ENCODE measurements around the gene EOLA1.
"Not testable (repeated sequence)": the region's sequence is repeated elsewhere in the genome, so short reads cannot be mapped to it uniquely, and the experiment has no call there.

Gene EOLA1

GRCh38 chrX:149515954-149516602 is 24.7 kb upstream of the EOLA1 start:
- DNase-seq: no peak

DNA sequence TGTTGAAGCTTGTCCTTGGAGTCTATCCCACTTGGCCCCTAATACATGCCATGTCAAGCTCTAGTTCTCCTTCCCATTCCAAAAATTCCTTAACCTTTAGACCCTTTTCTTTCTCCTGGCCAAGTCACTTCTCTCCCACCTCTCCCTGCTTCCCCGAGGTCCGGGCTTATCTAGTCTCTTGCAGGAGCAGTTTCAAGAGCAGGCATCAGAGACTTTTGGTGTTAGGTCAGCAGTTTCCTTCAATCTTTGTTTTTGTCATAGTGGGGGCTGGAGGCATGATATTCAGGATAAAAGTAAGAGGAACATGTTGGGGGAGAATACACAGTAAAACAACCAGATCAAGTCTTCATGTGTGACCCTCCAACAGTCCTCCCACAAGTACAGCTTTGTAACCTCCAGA is 24.2 kb upstream of the EOLA1 start:
- no peak for DNase-seq

DNA sequence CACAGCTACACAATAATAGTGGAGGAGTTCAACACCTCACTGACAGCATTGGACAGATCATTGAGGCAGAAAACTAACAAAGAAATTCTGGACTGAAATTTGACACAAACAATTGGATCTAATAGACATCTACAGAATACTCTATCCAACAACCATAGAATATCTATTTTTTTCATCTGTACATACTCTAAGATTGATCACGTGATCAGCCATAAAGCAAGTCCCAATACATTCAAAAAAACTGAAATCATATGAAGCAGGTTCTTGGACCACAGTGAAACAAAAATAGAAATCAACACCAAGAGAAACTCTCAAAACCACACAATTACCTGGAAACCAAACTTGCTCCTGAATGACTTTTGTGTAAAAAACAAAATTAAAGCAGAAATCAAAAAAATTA is 23.5 kb upstream of the EOLA1 start:
- no peak for DNase-seq

DNA sequence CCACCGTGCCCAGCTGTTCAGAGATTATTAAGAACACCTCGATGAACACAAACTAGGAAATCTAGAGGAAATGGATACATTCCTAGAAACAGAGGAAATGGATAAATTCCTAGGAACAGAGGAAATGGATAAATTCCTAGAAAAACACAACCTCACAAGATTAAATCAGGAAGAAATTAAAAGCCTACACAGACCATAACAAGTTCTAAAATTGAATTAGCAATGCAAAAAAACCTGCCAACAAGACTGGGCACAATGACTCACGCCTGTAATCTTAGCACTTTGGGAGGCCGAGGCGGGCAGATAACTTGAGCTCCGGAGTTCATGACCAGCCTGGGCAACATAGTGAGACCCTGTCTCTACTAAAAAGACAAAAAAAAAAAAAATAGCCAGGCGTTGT is 22.6 kb upstream of the EOLA1 start:
- DNase-seq: no peak

- not testable (repeated sequence) for DNase-seq
Observed at GRCh38 chrX:149520636-149521277, 20.1 kb upstream of the EOLA1 start.

GRCh38 chrX:149521438-149521837 is 19.4 kb upstream of the EOLA1 start:
- no peak for DNase-seq

- no peak for DNase-seq
Observed at GRCh38 chrX:149522916-149523315, 17.9 kb upstream of the EOLA1 start.

DNA sequence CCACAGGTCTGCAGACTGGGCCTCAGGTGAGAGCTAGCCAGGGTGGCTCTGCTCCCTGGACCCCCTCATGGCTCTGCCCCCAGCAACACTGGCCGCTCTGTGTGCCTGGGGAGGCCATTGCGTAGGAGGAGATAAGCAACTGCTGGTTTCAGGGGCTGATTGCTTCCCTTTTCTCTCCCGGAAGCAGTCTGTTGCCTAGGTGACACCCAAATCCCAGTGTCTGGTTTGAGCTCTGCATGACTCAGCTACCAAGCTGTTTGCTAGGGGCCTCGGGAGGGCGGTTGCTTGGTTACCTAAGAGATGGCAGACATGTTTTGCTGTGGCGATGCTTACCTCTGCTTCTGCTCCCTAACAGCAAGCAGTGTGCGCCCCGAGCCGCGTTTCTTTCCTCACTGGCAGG is 15.4 kb upstream of the EOLA1 start:
- DNase-seq: not testable (repeated sequence)

DNA sequence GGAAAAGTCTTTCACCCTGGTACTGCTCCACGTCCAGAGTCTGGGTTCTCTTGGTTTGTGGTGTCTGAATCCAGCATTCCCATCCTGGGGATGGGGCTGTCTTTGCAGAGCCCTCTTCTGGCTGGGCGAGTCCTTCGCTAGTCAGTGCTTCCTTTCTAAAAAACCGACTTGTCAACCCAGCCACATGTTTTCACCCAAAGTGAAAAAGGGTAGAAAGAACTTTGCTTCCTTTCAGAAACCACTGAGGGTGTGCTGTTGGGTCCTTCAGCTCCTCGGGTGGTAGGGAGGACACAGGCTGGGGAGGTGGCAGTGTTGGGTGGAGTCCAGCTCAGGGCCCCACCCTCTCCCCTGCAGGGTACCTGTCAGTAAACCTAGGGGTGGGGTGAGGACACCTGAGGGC is 14.9 kb upstream of the EOLA1 start:
- not testable (repeated sequence) for DNase-seq

DNA sequence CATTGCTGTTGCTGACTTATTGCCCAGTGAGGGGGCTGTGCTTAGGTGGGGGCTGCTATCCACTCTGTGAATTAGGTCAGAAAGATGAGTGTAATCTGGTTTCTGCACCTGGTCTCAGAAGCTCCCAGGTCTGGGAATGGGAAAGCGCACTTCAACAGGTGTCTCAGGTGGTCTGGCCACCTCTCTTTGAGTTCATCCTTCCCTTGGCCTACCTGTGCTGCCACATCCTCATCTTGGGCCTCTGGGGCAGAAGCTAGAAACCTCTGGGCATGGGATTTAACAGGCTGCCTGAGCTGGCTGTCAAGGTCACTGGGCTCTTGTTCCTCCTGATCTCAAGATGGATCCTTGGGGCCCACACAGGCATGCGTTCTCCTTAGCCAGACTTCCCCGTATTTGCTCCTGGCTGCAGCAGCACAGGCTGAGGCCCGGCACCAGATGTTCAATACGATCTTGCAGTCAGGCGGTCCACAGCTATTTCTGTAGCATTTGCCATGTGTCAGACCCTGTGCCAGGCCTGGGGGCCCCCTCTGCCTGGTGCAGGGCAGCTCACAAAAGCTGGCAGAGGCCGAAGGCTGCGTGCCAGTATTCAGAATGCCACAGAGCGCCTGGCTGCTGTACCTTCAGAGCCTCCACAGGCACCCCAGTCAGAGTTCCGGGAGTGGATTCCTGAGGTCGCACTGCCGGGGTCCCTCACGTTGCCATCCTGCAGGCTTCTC is 14.3 kb upstream of the EOLA1 start:
- not testable (repeated sequence) for DNase-seq

- no peak for DNase-seq
Observed at GRCh38 chrX:149527705-149528104, 13.1 kb upstream of the EOLA1 start.

DNA sequence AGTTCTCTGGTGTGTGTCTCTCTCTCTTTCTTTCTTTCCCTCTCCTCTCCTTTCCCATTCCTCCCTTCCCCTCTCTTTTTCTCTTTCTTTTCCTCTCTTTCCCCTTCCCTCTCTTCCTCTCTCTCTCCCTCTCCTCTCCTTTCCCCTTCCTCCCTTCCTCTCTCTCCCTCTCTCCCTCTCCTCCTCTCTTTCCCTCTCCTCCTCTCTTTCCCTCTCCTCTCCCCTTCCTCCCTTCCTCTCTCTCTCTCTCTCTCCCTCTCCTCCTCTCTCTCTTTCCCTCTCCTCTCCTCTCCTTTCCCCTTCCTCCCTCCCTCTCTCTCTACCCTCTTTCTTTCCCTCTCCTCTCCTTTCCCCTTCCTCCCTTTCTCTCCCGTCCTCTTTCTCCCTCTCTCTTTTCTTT is 12.4 kb upstream of the EOLA1 start:
- DNase-seq: no peak

GRCh38 chrX:149531599-149531998 is 9.2 kb upstream of the EOLA1 start:
- no peak for DNase-seq

DNA sequence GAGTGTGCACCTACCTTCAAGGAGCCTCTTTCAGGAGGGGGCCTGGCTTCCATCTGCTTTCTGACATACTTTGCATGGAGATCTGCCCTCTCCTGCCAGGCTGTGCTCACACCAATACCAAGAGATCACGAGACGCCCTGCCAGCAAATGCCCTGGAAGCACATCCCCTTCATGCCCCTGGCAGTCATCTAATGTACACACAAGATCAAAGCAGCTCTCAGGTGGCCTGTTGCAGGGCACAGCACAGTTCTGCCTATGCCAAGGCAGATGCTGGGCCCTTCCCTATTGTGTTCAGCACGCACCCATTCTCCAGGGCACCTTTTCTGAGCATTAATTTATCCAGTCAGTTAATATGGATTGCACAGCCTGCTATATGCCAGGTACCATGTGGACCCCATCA is 7.9 kb upstream of the EOLA1 start:
- DNase-seq: not testable (repeated sequence)

GRCh38 chrX:149533999-149534398 is 6.8 kb upstream of the EOLA1 start:
- not testable (repeated sequence) for DNase-seq

GRCh38 chrX:149534926-149535602 is 5.7 kb upstream of the EOLA1 start:
- not testable (repeated sequence) for DNase-seq

DNA sequence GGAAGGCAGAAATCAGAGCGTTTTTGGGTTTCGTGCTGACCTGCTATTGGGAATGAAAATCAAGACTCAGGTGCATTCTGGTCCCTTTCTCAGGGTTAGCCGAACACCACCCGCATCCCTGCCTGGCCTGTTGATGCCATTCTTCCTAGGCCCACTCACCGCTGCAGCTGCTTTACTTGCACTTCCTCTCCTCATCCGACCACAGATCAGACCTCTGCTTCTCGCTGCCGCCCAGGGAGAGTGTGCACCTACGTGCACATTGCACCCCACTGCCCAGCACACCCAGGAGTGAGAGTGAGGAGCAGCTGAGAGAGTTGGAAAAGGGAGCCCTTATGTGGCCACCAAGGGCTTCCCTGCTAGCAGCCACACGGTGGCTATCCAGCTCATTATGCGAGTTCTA is 3.3 kb upstream of the EOLA1 start:
- DNase-seq: not testable (repeated sequence)

DNA sequence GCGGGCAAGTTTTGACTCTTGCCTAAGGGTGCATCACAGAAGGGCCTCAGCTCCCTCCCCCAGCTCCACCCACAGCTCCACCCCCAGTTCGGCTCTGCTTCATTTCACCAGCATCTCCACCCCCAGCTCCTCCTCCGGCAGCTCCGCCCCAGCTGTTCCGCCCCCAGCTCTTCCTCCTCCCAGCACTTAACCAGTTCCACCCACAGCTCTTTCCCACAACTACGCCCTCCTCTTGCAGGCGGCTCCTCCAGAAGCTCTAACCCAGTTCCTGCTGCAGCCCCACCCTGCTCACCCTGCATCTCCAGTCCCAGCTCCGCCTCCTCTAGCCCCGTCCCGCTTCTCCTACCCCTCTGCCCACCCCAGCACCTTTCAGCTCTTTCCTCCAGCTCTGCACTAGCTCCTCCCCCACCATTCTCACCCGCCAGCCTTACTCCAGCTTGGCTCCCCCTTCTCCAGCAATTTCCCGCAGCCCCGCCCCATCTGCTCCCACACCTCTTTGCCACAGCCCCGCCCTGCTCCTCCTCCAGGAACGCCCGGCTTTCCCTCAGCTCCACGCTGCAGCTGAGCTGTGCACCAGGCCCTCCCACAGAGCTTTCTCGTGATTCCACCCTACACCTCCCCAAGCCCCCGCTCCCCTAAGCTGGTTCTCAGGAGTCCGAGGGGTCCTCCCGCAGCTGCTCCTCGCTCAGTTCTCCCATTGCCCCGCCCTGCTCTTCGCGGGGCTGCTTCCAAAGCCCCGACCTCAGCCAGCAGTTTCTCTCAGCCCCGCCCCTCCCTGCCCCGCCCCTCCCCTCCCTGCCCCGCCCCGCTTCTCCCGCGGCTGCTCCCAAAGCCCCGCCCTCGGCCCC is 1.3 kb upstream of the EOLA1 start:
- DNase-seq: peak; percentile 44

DNA sequence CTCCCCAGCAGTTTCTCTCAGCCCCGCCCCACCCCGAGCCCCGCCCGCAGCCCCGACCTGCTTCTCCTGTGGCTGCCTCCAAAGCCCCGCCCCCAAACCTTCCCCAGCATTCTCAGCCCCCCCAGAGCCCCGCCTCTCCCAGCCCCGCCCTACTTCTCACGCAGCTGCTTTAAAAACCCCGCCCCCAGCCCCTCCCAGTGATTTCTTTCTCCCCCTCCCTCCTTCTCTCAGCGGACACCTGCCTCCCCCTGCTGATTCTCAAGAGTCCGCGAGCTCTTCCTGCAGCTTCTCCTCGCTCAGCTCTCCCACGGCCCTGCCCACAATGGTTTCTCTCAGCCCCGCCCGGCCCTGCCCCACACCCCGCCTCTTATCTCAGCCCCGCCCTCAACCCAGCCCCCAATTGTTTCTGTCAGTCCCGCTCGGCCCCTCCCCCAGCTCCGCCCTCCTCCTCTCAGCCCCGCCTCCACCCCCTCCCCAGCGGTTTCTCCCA is 636 bp upstream of the EOLA1 start:
- peak; percentile 84 for DNase-seq

- DNase-seq: no peak
Observed at GRCh38 chrX:149541521-149542047, 772 bp downstream of the EOLA1 start.

DNA sequence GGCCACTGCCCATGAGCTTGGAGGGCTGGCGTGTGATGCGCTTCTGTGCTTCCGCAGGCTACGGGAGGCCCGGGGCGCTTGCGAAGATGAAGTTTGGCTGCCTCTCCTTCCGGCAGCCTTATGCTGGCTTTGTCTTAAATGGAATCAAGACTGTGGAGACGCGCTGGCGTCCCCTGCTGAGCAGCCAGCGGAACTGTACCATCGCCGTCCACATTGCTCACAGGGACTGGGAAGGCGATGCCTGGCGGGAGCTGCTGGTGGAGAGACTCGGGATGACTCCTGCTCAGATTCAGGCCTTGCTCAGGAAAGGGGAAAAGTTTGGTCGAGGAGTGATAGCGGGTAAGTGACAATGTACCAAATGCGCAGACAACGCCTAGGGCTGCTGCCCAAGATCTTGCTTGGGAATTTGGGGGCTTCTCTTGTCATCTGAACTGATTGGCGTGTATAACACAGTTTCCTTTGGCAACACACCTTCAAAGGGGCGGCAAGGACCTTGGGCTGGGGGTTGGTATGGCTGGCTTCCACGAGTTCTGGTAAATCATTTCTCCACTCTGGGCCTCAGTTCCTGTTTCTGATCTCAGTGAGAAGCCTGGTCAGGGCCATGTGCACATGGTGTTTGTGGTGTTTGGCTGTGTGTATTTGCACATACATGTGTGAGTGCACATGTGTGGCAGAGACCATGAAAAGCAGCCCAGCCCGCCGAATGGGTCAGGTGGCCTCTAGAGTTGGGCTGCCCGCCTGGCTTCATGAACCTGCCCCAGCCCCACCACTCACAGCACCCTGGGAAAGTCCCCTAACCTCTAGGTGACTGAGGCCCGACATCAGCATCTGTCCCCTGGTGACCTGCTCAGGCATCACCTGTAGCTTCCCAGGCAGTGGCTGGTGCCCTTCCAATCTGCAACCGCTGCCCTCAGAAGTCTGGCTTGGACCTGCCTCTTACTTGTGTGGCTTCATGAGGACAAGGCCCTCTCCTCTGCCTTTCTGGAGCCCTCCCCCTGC is 5.0 kb downstream of the EOLA1 start:
- DNase-seq: not testable (repeated sequence)
